ENCODE data around the gene FTSJ1. TPM values are rescaled to one million over a fixed set of nuclear protein-coding genes. Genes with fewer than 3 reads are reported as not detected.

The FTSJ1 gene
- polyA plus RNA-seq, 1 donor from 2014 or later: 83.5 TPM

- Histone ChIP-seq H2AFZ (ENCODE audit: low read depth, low read length) (no peak overlapping the region), H3K9ac (ENCODE audit: low read length) (no peak overlapping the region), H3F3A (ENCODE audit: insufficient read depth, low read length, poor library complexity, severe bottlenecking) (no peaks in the 10 kb centered on the region), H3K27me3 (ENCODE audit: insufficient read depth, low read depth, low read length) (no peaks in the 10 kb centered on the region), H3K27ac (ENCODE audit: low read length) (no peak overlapping the region), H3K4me2 (ENCODE audit: low read length) (no peak overlapping the region), H3K4me3 (ENCODE audit: low read length) (no peak overlapping the region), H3K36me3 (ENCODE audit: insufficient read depth, low read length) (no peaks in the 10 kb centered on the region), H4K20me1 (ENCODE audit: insufficient read depth) (no peaks in the 10 kb centered on the region), H3K9me3 (ENCODE audit: low read length) (no peaks in the 10 kb centered on the region), H3K79me2 (replicated peaks; ENCODE audit: insufficient read depth, low read length) (no peaks in the 10 kb centered on the region), H3K9me2 (ENCODE audit: insufficient read depth, low read length) (no peaks in the 10 kb centered on the region)
- TF ChIP-seq POLR2AphosphoS5 (IDR thresholded peaks at IDR 0.05) (no peak), TAF1 (IDR thresholded peaks at IDR 0.05; ENCODE audit: low read depth) (no peak), RAD21 (conservative IDR thresholded peaks at IDR 0.05) (no peak), REST (IDR thresholded peaks at IDR 0.05; ENCODE audit: borderline replicate concordance) (no peak), SMC3 (conservative IDR thresholded peaks at IDR 0.05; ENCODE audit: poor library complexity) (no peak), CTCF (IDR thresholded peaks at IDR 0.05; ENCODE audit: poor library complexity, severe bottlenecking) (no peak), EZH2 (IDR thresholded peaks at IDR 0.05; ENCODE audit: borderline replicate concordance, insufficient read depth, low read length, poor library complexity, severe bottlenecking) (no peak), EP300 (conservative IDR thresholded peaks at IDR 0.05; ENCODE audit: poor library complexity, severe bottlenecking) (no peak), MXI1 (conservative IDR thresholded peaks at IDR 0.05; ENCODE audit: poor library complexity, severe bottlenecking) (no peak)
Observed at GRCh38 chrX:48496660-48497059, 20.7 kb downstream of the FTSJ1 start.

- Histone ChIP-seq H2AFZ (ENCODE audit: low read depth, low read length) (no peak overlapping the region), H3K79me2 (replicated peaks; ENCODE audit: insufficient read depth, low read length) (no peaks in the 10 kb centered on the region), H4K20me1 (ENCODE audit: insufficient read depth) (no peaks in the 10 kb centered on the region), H3K9me3 (ENCODE audit: low read length) (no peaks in the 10 kb centered on the region), H3K4me2 (ENCODE audit: low read length) (no peak overlapping the region), H3F3A (ENCODE audit: insufficient read depth, low read length, poor library complexity, severe bottlenecking) (no peaks in the 10 kb centered on the region), H3K36me3 (ENCODE audit: insufficient read depth, low read length) (no peaks in the 10 kb centered on the region), H3K27ac (ENCODE audit: low read length) (no peak overlapping the region), H3K27me3 (ENCODE audit: insufficient read depth, low read depth, low read length) (no peaks in the 10 kb centered on the region), H3K4me3 (ENCODE audit: low read length) (no peak overlapping the region), H3K9ac (ENCODE audit: low read length) (no peak overlapping the region), H3K9me2 (ENCODE audit: insufficient read depth, low read length) (no peaks in the 10 kb centered on the region)
- TF ChIP-seq CTCF (IDR thresholded peaks at IDR 0.05; ENCODE audit: poor library complexity, severe bottlenecking) (no peak), EP300 (conservative IDR thresholded peaks at IDR 0.05; ENCODE audit: poor library complexity, severe bottlenecking) (no peak), RAD21 (conservative IDR thresholded peaks at IDR 0.05) (no peak), EZH2 (IDR thresholded peaks at IDR 0.05; ENCODE audit: borderline replicate concordance, insufficient read depth, low read length, poor library complexity, severe bottlenecking) (no peak), REST (IDR thresholded peaks at IDR 0.05; ENCODE audit: borderline replicate concordance) (no peak), TAF1 (IDR thresholded peaks at IDR 0.05; ENCODE audit: low read depth) (no peak)
Observed at GRCh38 chrX:48497871-48498270, 21.9 kb downstream of the FTSJ1 start.

Data from neural cell (in vitro differentiated cells).